ENCODE measurements around the gene PDIA6. TPM values are rescaled to one million over a fixed set of nuclear protein-coding genes. Genes with fewer than 3 reads are reported as not detected.

Gene PDIA6
- total and polyA plus RNA-seq, 2 donors (not counting 1 experiment from before 2014, with no cell fraction given), result 23.8 to 53.8 TPM

GRCh38 chr2:10844097-10844496, 31.5 kb upstream of the PDIA6 start:
- Histone ChIP-seq H3K4me3 (ENCODE audit: control extremely low read depth in 1 of 5, extremely low read depth in 1 of 5, insufficient read depth in 1 of 5, low read depth in 2 of 5, low read length in 4 of 5) (no peak overlapping the region), H3K9me3 (ENCODE audit: control extremely low read depth in 1 of 3, control insufficient read depth in 2 of 3, insufficient read depth in 1 of 3, low read length in 2 of 3) (peaks cover 0 to 42% (median 21%) of the 10 kb centered on the region in 3 donors), H4K20me1 (ENCODE audit: control insufficient read depth, insufficient read depth, low read length, poor library complexity, severe bottlenecking) (no peaks in the 10 kb centered on the region), H3K36me3 (replicated peaks in 1 of 2; ENCODE audit: control extremely low read depth in 1 of 2, control insufficient read depth in 1 of 2, extremely low read depth in 1 of 2, insufficient read depth in 2 of 2, low read length in 1 of 2) (no peaks in the 10 kb centered on the region), H3K27me3 (replicated peaks in 1 of 4; ENCODE audit: control extremely low read depth in 1 of 4, control insufficient read depth in 3 of 4, insufficient read depth in 4 of 4, low read length in 3 of 4) (peaks cover 0 to 17% (median 0%) of the 10 kb centered on the region in 4 experiments), H3K4me2 (replicated peaks; ENCODE audit: low read depth, low read length, poor library complexity, severe bottlenecking) (no peak overlapping the region), H3K4me1 (ENCODE audit: control insufficient read depth in 2 of 2, insufficient read depth in 2 of 2, low read length in 2 of 2) (no peaks in the 10 kb centered on the region), H2AFZ (ENCODE audit: insufficient read depth, low read depth, low read length, poor library complexity, severe bottlenecking) (no peak overlapping the region), H3K79me2 (ENCODE audit: control insufficient read depth, insufficient read depth, low read length) (no peaks in the 10 kb centered on the region), H3K9ac (ENCODE audit: low read length) (no peak overlapping the region), H3K27ac (ENCODE audit: low read length in 2 of 2) (no peak overlapping the region)
- H3K4me3 Mint-ChIP-seq, result no peak overlapping the region
- 52% methylated on average over 5 of the region's 12 CpGs for WGBS (ENCODE audit: insufficient coverage)
- peaks cover 36% of the 10 kb centered on the region for H3K27me3 Mint-ChIP-seq
- intact Hi-C loops (cut with micrococcal nuclease), result no loop called here
- DNase-seq (no peak), ATAC-seq (ENCODE audit: low read depth) (no peak)
- no peak for TF ChIP-seq EZH2 (IDR thresholded peaks at IDR 0.05; ENCODE audit: borderline replicate concordance, insufficient read depth, low read depth, low read length, poor library complexity, severe bottlenecking)
- TF ChIP-seq CTCF (IDR thresholded peaks at IDR 0.05), result no peak
- CTCF ChIA-PET, result interaction anchor here (0.7 to 1.5 kb wide), 4 partner anchors 9 to 242 kb away, joined by 3 to 6 read pairs (median 4); no protein-coding TSS in a partner anchor
- H3K9me3 Mint-ChIP-seq (ENCODE audit: insufficient read depth), result peaks cover 18% of the 10 kb centered on the region
- no peak overlapping the region for H3K27ac Mint-ChIP-seq
- POLR2A ChIA-PET, result no interaction called here
- no peaks in the 10 kb centered on the region for H3K4me1 Mint-ChIP-seq

- no peak for TF ChIP-seq EZH2 (IDR thresholded peaks at IDR 0.05; ENCODE audit: borderline replicate concordance, insufficient read depth, low read depth, low read length, poor library complexity, severe bottlenecking)
- no peak for TF ChIP-seq CTCF (IDR thresholded peaks at IDR 0.05)
- no peaks in the 10 kb centered on the region for H3K4me1 Mint-ChIP-seq
- Histone ChIP-seq H3K27ac (ENCODE audit: low read length in 2 of 2) (no peak overlapping the region), H3K9ac (ENCODE audit: low read length) (no peak overlapping the region), H3K79me2 (ENCODE audit: control insufficient read depth, insufficient read depth, low read length) (no peaks in the 10 kb centered on the region), H3K4me2 (replicated peaks; ENCODE audit: low read depth, low read length, poor library complexity, severe bottlenecking) (no peak overlapping the region), H4K20me1 (ENCODE audit: control insufficient read depth, insufficient read depth, low read length, poor library complexity, severe bottlenecking) (no peaks in the 10 kb centered on the region), H3K27me3 (replicated peaks in 1 of 4; ENCODE audit: control extremely low read depth in 1 of 4, control insufficient read depth in 3 of 4, insufficient read depth in 4 of 4, low read length in 3 of 4) (peaks cover 0 to 27% (median 0%) of the 10 kb centered on the region in 4 experiments), H3K36me3 (replicated peaks in 1 of 2; ENCODE audit: control extremely low read depth in 1 of 2, control insufficient read depth in 1 of 2, extremely low read depth in 1 of 2, insufficient read depth in 2 of 2, low read length in 1 of 2) (no peaks in the 10 kb centered on the region), H3K4me1 (ENCODE audit: control insufficient read depth in 2 of 2, insufficient read depth in 2 of 2, low read length in 2 of 2) (no peaks in the 10 kb centered on the region), H3K9me3 (ENCODE audit: control extremely low read depth in 1 of 3, control insufficient read depth in 2 of 3, insufficient read depth in 1 of 3, low read length in 2 of 3) (peaks cover 0 to 43% (median 21%) of the 10 kb centered on the region in 3 donors), H3K4me3 (ENCODE audit: control extremely low read depth in 1 of 5, extremely low read depth in 1 of 5, insufficient read depth in 1 of 5, low read depth in 2 of 5, low read length in 4 of 5) (no peak overlapping the region), H2AFZ (ENCODE audit: insufficient read depth, low read depth, low read length, poor library complexity, severe bottlenecking) (no peak overlapping the region)
- no peak for ATAC-seq (ENCODE audit: low read depth)
- WGBS (ENCODE audit: insufficient coverage), result 100% methylated on average over 1 of the region's 4 CpGs
- no peak overlapping the region for H3K4me3 Mint-ChIP-seq
- ChIA-PET CTCF (interaction anchor here (2.6 kb wide), 1 partner anchor 10 kb away, joined by 19 read pairs; no protein-coding TSS in a partner anchor), POLR2A (no interaction called here)
- peaks cover 18% of the 10 kb centered on the region for H3K9me3 Mint-ChIP-seq (ENCODE audit: insufficient read depth)
- intact Hi-C loops (cut with micrococcal nuclease), result no loop called here
- H3K27ac Mint-ChIP-seq, result no peak overlapping the region
- DNase-seq, result no peak
- peaks cover 43% of the 10 kb centered on the region for H3K27me3 Mint-ChIP-seq
Measured at GRCh38 chr2:10842506-10842905, 29.9 kb upstream of the PDIA6 start.

Measured in B cell (primary cell).